ENCODE data around the gene TBC1D24.
"Not testable (repeated sequence)": the region's sequence is repeated elsewhere in the genome, so short reads cannot be mapped to it uniquely, and the experiment has no call there.

TBC1D24 gene

DNA sequence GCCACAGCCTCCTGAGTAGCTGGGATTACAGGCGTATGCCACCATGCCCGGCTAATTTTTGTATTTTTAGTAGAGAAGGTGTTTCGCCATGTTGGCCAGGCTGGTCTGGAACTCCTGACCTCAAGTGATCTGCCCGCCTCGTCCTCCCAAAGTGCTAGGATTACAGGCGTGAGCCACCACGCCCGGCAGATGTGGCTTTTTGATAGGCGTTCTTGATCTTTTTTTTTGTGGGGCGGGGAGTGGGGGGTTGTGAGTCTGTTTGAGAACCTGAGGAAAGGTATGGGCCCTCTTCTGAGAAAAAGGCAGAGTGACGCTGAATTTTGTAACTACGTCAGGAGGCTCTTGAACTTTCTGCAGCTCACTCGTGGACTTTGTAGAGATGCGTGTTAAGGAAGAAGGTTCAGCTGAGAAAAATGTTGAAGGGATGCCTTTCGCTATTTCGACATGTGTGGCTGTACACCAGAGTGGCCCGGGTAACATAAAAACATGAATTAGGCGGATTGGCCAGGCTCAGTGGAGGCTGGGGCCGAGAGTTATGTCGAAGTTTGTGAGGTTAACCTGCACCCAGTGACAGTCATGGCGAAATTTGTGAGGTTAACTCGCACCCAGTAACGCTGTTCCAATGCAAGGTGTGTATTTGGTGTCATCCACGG is 64.4 kb downstream of the TBC1D24 start:
- H3K27ac ChIP-seq (ENCODE audit: low read length, poor library complexity, severe bottlenecking); H4K91ac ChIP-seq (ENCODE audit: low read length); H3K18ac ChIP-seq (ENCODE audit: low read depth in 1 of 2, low read length in 2 of 2); H3K23ac ChIP-seq (ENCODE audit: low read length in 2 of 2); H3K9me3 ChIP-seq (ENCODE audit: control insufficient read depth, low read length); H2BK15ac ChIP-seq (ENCODE audit: low read depth, poor library complexity, severe bottlenecking); H2BK5ac ChIP-seq (ENCODE audit: low read depth, low read length, poor library complexity, severe bottlenecking); H2BK12ac ChIP-seq (ENCODE audit: low read length in 2 of 2); DNase-seq; H3K79me1 ChIP-seq (replicated peaks; ENCODE audit: low read length, poor library complexity, severe bottlenecking); H3K4ac ChIP-seq (ENCODE audit: low read depth in 1 of 2, low read length in 2 of 2); H3K14ac ChIP-seq (ENCODE audit: low read length in 2 of 2); H3K27me3 ChIP-seq (ENCODE audit: control insufficient read depth in 1 of 2, insufficient read depth in 1 of 2, low read length in 2 of 2); H4K8ac ChIP-seq (ENCODE audit: low read length); H3K4me2 ChIP-seq (ENCODE audit: low read length, poor library complexity, severe bottlenecking); H2AFZ ChIP-seq (ENCODE audit: low read depth, low read length); H2AK5ac ChIP-seq (ENCODE audit: low read length, severe bottlenecking); H2BK120ac ChIP-seq (ENCODE audit: low read depth, low read length); H3K36me3 ChIP-seq (ENCODE audit: control insufficient read depth in 1 of 2, insufficient read depth in 2 of 2, low read depth in 1 of 2, low read length in 2 of 2): not testable (repeated sequence)
- H3K4me3 ChIP-seq (ENCODE audit: insufficient read depth in 1 of 2, low read depth in 1 of 2, low read length in 2 of 2): peak overlapping the region in 1 of 2 experiments; percentile 81
- H3K4me1 ChIP-seq (ENCODE audit: control insufficient read depth, insufficient read depth, low read depth, low read length): peaks cover 15% of the 10 kb centered on the region
- H3K9ac ChIP-seq (ENCODE audit: low read length): peak overlapping the region; percentile 84
- WGBS: 94% methylated on average over 24 of the region's 24 CpGs

DNA sequence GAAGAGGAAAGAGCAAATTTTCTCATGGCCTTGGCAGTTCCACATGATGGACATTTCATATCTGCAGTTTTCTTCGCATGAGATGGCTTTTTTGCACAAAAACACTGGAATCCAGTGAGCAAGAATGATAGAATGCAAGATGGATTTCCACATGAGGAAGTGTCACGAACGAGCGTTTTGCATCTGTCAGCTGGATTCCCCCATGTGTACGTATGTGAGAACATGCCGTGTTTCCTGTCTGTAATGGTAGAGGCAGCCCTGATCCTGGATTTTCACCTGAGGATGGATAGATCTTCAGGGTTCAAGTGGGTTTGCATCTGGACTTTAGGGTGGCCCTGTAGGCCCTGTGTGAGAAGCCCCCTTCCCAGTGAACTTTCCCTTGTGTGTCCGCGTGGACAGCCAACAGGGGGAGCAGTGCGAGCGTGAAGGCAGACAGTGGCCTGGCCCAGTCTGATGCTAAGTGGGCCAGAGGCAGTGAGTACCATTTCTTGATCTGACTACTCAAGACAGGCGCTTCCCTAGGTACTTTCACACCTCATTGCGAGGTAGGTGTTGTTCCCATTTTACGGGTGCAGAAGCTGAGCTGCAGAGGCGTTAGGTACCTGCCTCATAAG is 65.0 kb downstream of the TBC1D24 start:
- H4K8ac ChIP-seq (ENCODE audit: low read length); H3K79me1 ChIP-seq (replicated peaks; ENCODE audit: low read length, poor library complexity, severe bottlenecking); H2AFZ ChIP-seq (ENCODE audit: low read depth, low read length); H4K91ac ChIP-seq (ENCODE audit: low read length); H2BK120ac ChIP-seq (ENCODE audit: low read depth, low read length); H2BK12ac ChIP-seq (ENCODE audit: low read length in 2 of 2); H3K18ac ChIP-seq (ENCODE audit: low read depth in 1 of 2, low read length in 2 of 2); H3K4me2 ChIP-seq (ENCODE audit: low read length, poor library complexity, severe bottlenecking); H2BK5ac ChIP-seq (ENCODE audit: low read depth, low read length, poor library complexity, severe bottlenecking); H3K4ac ChIP-seq (ENCODE audit: low read depth in 1 of 2, low read length in 2 of 2); H3K14ac ChIP-seq (ENCODE audit: low read length in 2 of 2); H3K36me3 ChIP-seq (ENCODE audit: control insufficient read depth in 1 of 2, insufficient read depth in 2 of 2, low read depth in 1 of 2, low read length in 2 of 2); H3K27ac ChIP-seq (ENCODE audit: low read length, poor library complexity, severe bottlenecking); H2BK15ac ChIP-seq (ENCODE audit: low read depth, poor library complexity, severe bottlenecking); H3K23ac ChIP-seq (ENCODE audit: low read length in 2 of 2); H3K9me3 ChIP-seq (ENCODE audit: control insufficient read depth, low read length); H2AK5ac ChIP-seq (ENCODE audit: low read length, severe bottlenecking); H3K27me3 ChIP-seq (ENCODE audit: control insufficient read depth in 1 of 2, insufficient read depth in 1 of 2, low read length in 2 of 2): not testable (repeated sequence)
- peak; percentile 45 for DNase-seq
- 74% methylated on average over 14 of the region's 14 CpGs for WGBS
- peak overlapping the region; percentile 84 for H3K9ac ChIP-seq (ENCODE audit: low read length)
- peak overlapping the region in 1 of 2 experiments; percentile 81 for H3K4me3 ChIP-seq (ENCODE audit: insufficient read depth in 1 of 2, low read depth in 1 of 2, low read length in 2 of 2)
- peaks cover 15% of the 10 kb centered on the region for H3K4me1 ChIP-seq (ENCODE audit: control insufficient read depth, insufficient read depth, low read depth, low read length)

DNA sequence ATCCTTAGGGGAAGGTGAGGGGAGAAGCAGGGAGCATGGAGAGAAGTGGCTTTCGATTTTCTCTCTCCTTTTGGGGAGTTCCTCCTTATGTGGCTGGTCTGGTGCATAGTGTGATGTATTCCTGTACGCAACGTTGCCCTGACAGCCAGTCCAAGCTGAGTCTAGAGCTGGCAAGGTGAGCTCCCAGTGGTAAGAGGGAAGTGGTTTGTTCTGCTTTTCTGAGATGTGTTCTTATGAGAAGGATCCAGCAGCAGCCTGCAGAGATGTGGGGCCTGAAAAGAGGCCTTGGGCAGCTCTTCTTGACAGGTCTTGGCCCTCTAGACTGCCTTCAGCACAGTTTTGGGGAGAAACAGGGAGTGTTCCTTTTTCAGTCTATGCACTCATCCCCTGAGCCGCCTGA is 66.0 kb downstream of the TBC1D24 start:
- not testable (repeated sequence) for H3K9ac ChIP-seq (ENCODE audit: low read length); H3K23ac ChIP-seq (ENCODE audit: low read length in 2 of 2); H4K8ac ChIP-seq (ENCODE audit: low read length); H3K36me3 ChIP-seq (ENCODE audit: control insufficient read depth in 1 of 2, insufficient read depth in 2 of 2, low read depth in 1 of 2, low read length in 2 of 2); H3K9me3 ChIP-seq (ENCODE audit: control insufficient read depth, low read length); H3K27ac ChIP-seq (ENCODE audit: low read length, poor library complexity, severe bottlenecking); H2AK5ac ChIP-seq (ENCODE audit: low read length, severe bottlenecking); H4K91ac ChIP-seq (ENCODE audit: low read length); H2AFZ ChIP-seq (ENCODE audit: low read depth, low read length); H2BK5ac ChIP-seq (ENCODE audit: low read depth, low read length, poor library complexity, severe bottlenecking); H3K14ac ChIP-seq (ENCODE audit: low read length in 2 of 2); H2BK15ac ChIP-seq (ENCODE audit: low read depth, poor library complexity, severe bottlenecking); H3K27me3 ChIP-seq (ENCODE audit: control insufficient read depth in 1 of 2, insufficient read depth in 1 of 2, low read length in 2 of 2); H3K4me3 ChIP-seq (ENCODE audit: insufficient read depth in 1 of 2, low read depth in 1 of 2, low read length in 2 of 2); DNase-seq; H2BK12ac ChIP-seq (ENCODE audit: low read length in 2 of 2); H3K4ac ChIP-seq (ENCODE audit: low read depth in 1 of 2, low read length in 2 of 2); H3K79me1 ChIP-seq (replicated peaks; ENCODE audit: low read length, poor library complexity, severe bottlenecking); H3K18ac ChIP-seq (ENCODE audit: low read depth in 1 of 2, low read length in 2 of 2); H3K4me2 ChIP-seq (ENCODE audit: low read length, poor library complexity, severe bottlenecking); H2BK120ac ChIP-seq (ENCODE audit: low read depth, low read length)
- 95% methylated on average over 3 of the region's 4 CpGs for WGBS
- H3K4me1 ChIP-seq (ENCODE audit: control insufficient read depth, insufficient read depth, low read depth, low read length): peaks cover 15% of the 10 kb centered on the region

DNA sequence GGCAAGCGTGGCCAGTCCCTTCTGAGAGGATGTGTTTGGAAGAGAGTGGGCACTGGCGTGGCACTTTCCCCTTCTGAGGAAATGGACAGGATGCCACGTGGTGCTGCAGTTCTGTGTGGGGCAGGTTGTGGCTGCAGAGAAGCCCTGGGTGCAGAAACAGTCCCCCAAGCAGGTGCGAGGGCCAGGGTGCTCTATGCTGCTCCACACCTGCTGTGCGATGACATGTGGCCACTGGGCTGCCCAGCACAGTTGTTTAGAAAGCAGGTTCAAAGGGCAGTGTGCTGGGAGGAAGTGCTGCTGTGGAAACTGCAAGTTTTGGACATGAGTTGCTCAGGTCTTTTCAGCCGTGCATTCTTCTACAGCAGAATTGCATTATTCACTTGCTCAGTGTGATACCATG is 66.5 kb downstream of the TBC1D24 start:
- peak overlapping the region; percentile 42 for H3K4me2 ChIP-seq (ENCODE audit: low read length, poor library complexity, severe bottlenecking)
- peaks cover 15% of the 10 kb centered on the region for H3K4me1 ChIP-seq (ENCODE audit: control insufficient read depth, insufficient read depth, low read depth, low read length)
- not testable (repeated sequence) for H3K27me3 ChIP-seq (ENCODE audit: control insufficient read depth in 1 of 2, insufficient read depth in 1 of 2, low read length in 2 of 2); H2BK15ac ChIP-seq (ENCODE audit: low read depth, poor library complexity, severe bottlenecking); H3K36me3 ChIP-seq (ENCODE audit: control insufficient read depth in 1 of 2, insufficient read depth in 2 of 2, low read depth in 1 of 2, low read length in 2 of 2); H3K14ac ChIP-seq (ENCODE audit: low read length in 2 of 2); H3K79me1 ChIP-seq (replicated peaks; ENCODE audit: low read length, poor library complexity, severe bottlenecking); H3K27ac ChIP-seq (ENCODE audit: low read length, poor library complexity, severe bottlenecking); H2BK5ac ChIP-seq (ENCODE audit: low read depth, low read length, poor library complexity, severe bottlenecking); H3K9ac ChIP-seq (ENCODE audit: low read length); H3K4ac ChIP-seq (ENCODE audit: low read depth in 1 of 2, low read length in 2 of 2); H3K23ac ChIP-seq (ENCODE audit: low read length in 2 of 2); H2BK120ac ChIP-seq (ENCODE audit: low read depth, low read length); H2AFZ ChIP-seq (ENCODE audit: low read depth, low read length); H3K9me3 ChIP-seq (ENCODE audit: control insufficient read depth, low read length); H3K4me3 ChIP-seq (ENCODE audit: insufficient read depth in 1 of 2, low read depth in 1 of 2, low read length in 2 of 2); H2BK12ac ChIP-seq (ENCODE audit: low read length in 2 of 2); H3K18ac ChIP-seq (ENCODE audit: low read depth in 1 of 2, low read length in 2 of 2); H2AK5ac ChIP-seq (ENCODE audit: low read length, severe bottlenecking); H4K8ac ChIP-seq (ENCODE audit: low read length); H4K91ac ChIP-seq (ENCODE audit: low read length)
- peak; percentile 20 for DNase-seq
- WGBS: 87% methylated on average over 3 of the region's 6 CpGs
